ENCODE measurements around the gene DENND1C. TPM values are rescaled to one million over a fixed set of nuclear protein-coding genes. Genes with fewer than 3 reads are reported as not detected.

DENND1C gene
- total RNA-seq, 1 experiment from 2014 or later = 3.5 TPM

DNA sequence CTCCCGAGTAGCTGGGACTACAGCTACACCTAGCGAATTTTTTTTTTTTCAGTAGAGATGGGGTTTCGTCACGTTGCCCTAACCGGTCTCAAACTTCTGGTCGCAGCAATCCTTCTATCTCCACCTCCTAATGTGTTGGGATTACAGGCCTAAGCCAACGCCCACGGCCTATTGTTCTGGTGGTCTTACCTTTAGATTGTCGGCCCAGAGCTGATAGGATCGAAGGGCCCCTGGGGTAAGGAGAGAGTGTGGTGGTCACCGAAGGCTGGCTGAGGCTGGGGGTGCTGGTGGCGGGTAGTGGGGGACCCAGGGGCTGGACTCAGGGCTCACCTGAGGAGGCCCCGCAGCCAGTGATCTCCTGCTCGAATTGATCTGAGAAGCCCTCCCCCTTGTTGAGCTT lies 10.5 kb downstream of the DENND1C start:
- H3K9me3 ChIP-seq = no peaks in the 10 kb centered on the region
- Mint-ChIP-seq H3K36me3 (ENCODE audit: insufficient read depth, unreplicated experiment) (peaks cover 52% of the 10 kb centered on the region), H3K9me3 (ENCODE audit: unreplicated experiment) (no peaks in the 10 kb centered on the region), H3K4me1 (ENCODE audit: low read depth, unreplicated experiment) (peaks cover 9% of the 10 kb centered on the region), H3K27ac (ENCODE audit: unreplicated experiment) (no peak overlapping the region), H3K4me3 (ENCODE audit: unreplicated experiment) (no peak overlapping the region), H3K27me3 (ENCODE audit: insufficient read depth, unreplicated experiment) (no peaks in the 10 kb centered on the region)
- H3K4me3 ChIP-seq (ENCODE audit: low read depth, low read length) = no peak overlapping the region
- H3K4me1 ChIP-seq = peaks cover 14% of the 10 kb centered on the region
- intact Hi-C loops (cut with micrococcal nuclease; ENCODE audit: unreplicated experiment) = no loop called here
- H3K36me3 ChIP-seq (ENCODE audit: control insufficient read depth, insufficient read depth, low read length) = peaks cover 4% of the 10 kb centered on the region
- no TSS peak for BruUV-seq (replicated peaks)
- H3K27me3 ChIP-seq (replicated peaks; ENCODE audit: control insufficient read depth, insufficient read depth, low read length) = no peaks in the 10 kb centered on the region
- ChIA-PET CTCF (no interaction called here), POLR2A (interaction anchor here (0.8 kb wide), 1 partner anchor 68 kb away, joined by 7 read pairs; no protein-coding TSS in a partner anchor)
- TF ChIP-seq, protein P1, sequence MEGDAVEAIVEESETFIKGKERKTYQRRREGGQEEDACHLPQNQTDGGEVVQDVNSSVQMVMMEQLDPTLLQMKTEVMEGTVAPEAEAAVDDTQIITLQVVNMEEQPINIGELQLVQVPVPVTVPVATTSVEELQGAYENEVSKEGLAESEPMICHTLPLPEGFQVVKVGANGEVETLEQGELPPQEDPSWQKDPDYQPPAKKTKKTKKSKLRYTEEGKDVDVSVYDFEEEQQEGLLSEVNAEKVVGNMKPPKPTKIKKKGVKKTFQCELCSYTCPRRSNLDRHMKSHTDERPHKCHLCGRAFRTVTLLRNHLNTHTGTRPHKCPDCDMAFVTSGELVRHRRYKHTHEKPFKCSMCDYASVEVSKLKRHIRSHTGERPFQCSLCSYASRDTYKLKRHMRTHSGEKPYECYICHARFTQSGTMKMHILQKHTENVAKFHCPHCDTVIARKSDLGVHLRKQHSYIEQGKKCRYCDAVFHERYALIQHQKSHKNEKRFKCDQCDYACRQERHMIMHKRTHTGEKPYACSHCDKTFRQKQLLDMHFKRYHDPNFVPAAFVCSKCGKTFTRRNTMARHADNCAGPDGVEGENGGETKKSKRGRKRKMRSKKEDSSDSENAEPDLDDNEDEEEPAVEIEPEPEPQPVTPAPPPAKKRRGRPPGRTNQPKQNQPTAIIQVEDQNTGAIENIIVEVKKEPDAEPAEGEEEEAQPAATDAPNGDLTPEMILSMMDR (IDR thresholded peaks at IDR 0.05; ENCODE audit: insufficient read depth in 1 of 2, low read depth in 1 of 2, low read length in 1 of 2, severe bottlenecking in 1 of 2, unreplicated experiment in 1 of 2) = no peak
- no peak for DNase-seq

DNA sequence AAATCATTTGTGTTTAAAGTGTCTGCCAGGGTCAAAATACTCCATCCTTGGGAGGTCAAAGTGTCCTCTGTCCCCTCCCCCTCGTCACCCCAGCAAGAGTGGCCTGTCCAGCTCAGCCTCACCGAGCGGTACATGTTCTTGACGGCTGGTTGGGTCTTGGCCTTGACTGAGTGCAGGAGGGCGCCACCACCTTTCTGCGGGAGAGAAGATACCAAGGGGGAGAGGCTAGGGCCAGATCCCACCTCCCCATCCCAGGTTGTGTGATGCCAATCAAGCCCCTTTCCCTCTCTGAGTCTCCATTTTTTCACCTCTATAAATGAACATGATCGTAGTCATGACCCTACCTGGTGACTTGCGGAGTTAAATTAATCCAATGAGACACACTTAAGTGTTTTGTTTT lies 11.4 kb downstream of the DENND1C start:
- no peaks in the 10 kb centered on the region for H3K27me3 Mint-ChIP-seq (ENCODE audit: insufficient read depth, unreplicated experiment)
- CTCF ChIA-PET = no interaction called here
- H3K4me3 Mint-ChIP-seq (ENCODE audit: unreplicated experiment) = no peak overlapping the region
- Histone ChIP-seq H3K9me3 (no peaks in the 10 kb centered on the region), H3K27me3 (replicated peaks; ENCODE audit: control insufficient read depth, insufficient read depth, low read length) (no peaks in the 10 kb centered on the region), H3K4me1 (peaks cover 14% of the 10 kb centered on the region), H3K36me3 (ENCODE audit: control insufficient read depth, insufficient read depth, low read length) (peaks cover 4% of the 10 kb centered on the region), H3K4me3 (ENCODE audit: low read depth, low read length) (no peak overlapping the region)
- peaks cover 52% of the 10 kb centered on the region for H3K36me3 Mint-ChIP-seq (ENCODE audit: insufficient read depth, unreplicated experiment)
- no peak for DNase-seq
- BruUV-seq (replicated peaks) = no TSS peak
- POLR2A ChIA-PET = no interaction called here
- intact Hi-C loops (cut with micrococcal nuclease; ENCODE audit: unreplicated experiment) = no loop called here
- H3K4me1 Mint-ChIP-seq (ENCODE audit: low read depth, unreplicated experiment) = peaks cover 16% of the 10 kb centered on the region
- no peaks in the 10 kb centered on the region for H3K9me3 Mint-ChIP-seq (ENCODE audit: unreplicated experiment)
- TF ChIP-seq, protein P1 (IDR thresholded peaks at IDR 0.05; ENCODE audit: insufficient read depth in 1 of 2, low read depth in 1 of 2, low read length in 1 of 2, severe bottlenecking in 1 of 2, unreplicated experiment in 1 of 2) = no peak
- no peak overlapping the region for H3K27ac Mint-ChIP-seq (ENCODE audit: unreplicated experiment)

DNA sequence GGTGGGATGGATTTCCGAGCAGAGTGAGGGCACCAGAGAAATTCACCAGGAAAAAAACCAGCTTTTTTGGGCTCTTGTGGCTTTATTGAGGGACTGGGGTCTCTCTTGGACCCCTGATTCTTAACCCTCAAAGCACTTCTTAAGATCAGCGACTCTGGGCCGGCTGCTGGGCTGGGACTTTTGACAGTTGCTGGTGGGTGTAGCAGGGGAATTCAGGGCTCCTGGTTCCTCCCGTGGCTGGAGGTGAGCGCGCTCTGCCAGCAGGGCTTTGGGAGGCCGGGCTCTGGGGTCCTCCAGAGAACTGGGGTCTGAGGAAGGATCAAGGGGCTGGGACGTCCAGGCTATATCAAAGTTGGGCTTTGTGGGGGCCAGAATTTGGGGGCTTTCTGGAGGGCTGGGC lies 14.2 kb downstream of the DENND1C start:
- H3K9me3 Mint-ChIP-seq (ENCODE audit: unreplicated experiment) = no peaks in the 10 kb centered on the region
- Histone ChIP-seq H3K27me3 (replicated peaks; ENCODE audit: control insufficient read depth, insufficient read depth, low read length) (no peaks in the 10 kb centered on the region), H3K36me3 (ENCODE audit: control insufficient read depth, insufficient read depth, low read length) (peaks cover 4% of the 10 kb centered on the region), H3K9me3 (no peaks in the 10 kb centered on the region), H3K4me3 (ENCODE audit: low read depth, low read length) (no peak overlapping the region), H3K4me1 (no peaks in the 10 kb centered on the region)
- DNase-seq = no peak
- H3K4me3 Mint-ChIP-seq (ENCODE audit: unreplicated experiment) = no peak overlapping the region
- H3K4me1 Mint-ChIP-seq (ENCODE audit: low read depth, unreplicated experiment) = peaks cover 13% of the 10 kb centered on the region
- no peak overlapping the region for H3K27ac Mint-ChIP-seq (ENCODE audit: unreplicated experiment)
- H3K36me3 Mint-ChIP-seq (ENCODE audit: insufficient read depth, unreplicated experiment) = peaks cover 57% of the 10 kb centered on the region
- intact Hi-C loops (cut with micrococcal nuclease; ENCODE audit: unreplicated experiment) = no loop called here
- TF ChIP-seq, protein P1 (IDR thresholded peaks at IDR 0.05; ENCODE audit: insufficient read depth in 1 of 2, low read depth in 1 of 2, low read length in 1 of 2, severe bottlenecking in 1 of 2, unreplicated experiment in 1 of 2) = no peak
- ChIA-PET POLR2A (interaction anchor here (1.5 kb wide), 1 partner anchor 9 kb away, joined by 6 read pairs; no protein-coding TSS in a partner anchor), CTCF (no interaction called here)
- no peaks in the 10 kb centered on the region for H3K27me3 Mint-ChIP-seq (ENCODE audit: insufficient read depth, unreplicated experiment)
- BruUV-seq (replicated peaks) = no TSS peak

Data from Caco-2 (cell line).